ENCODE results near the gene GRK2.

GRK2 gene

DNA sequence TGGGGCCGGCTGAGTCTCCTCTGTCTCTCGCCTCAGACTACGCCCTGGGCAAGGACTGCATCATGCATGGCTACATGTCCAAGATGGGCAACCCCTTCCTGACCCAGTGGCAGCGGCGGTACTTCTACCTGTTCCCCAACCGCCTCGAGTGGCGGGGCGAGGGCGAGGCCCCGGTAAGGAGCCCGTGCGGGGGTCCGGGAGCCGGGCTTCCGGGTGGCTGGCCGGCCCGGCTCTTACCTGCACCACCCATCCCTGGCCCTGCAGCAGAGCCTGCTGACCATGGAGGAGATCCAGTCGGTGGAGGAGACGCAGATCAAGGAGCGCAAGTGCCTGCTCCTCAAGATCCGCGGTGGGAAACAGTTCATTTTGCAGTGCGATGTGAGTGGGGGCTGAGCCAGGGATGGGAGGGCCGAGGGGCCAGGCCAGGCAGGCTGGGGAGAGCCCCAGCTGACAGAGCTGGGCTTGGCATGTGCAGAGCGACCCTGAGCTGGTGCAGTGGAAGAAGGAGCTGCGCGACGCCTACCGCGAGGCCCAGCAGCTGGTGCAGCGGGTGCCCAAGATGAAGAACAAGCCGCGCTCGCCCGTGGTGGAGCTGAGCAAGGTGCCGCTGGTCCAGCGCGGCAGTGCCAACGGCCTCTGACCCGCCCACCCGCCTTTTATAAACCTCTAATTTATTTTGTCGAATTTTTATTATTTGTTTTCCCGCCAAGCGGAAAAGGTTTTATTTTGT, 18.7 kb downstream of the GRK2 start:
- DNase-seq: no peak

DNA sequence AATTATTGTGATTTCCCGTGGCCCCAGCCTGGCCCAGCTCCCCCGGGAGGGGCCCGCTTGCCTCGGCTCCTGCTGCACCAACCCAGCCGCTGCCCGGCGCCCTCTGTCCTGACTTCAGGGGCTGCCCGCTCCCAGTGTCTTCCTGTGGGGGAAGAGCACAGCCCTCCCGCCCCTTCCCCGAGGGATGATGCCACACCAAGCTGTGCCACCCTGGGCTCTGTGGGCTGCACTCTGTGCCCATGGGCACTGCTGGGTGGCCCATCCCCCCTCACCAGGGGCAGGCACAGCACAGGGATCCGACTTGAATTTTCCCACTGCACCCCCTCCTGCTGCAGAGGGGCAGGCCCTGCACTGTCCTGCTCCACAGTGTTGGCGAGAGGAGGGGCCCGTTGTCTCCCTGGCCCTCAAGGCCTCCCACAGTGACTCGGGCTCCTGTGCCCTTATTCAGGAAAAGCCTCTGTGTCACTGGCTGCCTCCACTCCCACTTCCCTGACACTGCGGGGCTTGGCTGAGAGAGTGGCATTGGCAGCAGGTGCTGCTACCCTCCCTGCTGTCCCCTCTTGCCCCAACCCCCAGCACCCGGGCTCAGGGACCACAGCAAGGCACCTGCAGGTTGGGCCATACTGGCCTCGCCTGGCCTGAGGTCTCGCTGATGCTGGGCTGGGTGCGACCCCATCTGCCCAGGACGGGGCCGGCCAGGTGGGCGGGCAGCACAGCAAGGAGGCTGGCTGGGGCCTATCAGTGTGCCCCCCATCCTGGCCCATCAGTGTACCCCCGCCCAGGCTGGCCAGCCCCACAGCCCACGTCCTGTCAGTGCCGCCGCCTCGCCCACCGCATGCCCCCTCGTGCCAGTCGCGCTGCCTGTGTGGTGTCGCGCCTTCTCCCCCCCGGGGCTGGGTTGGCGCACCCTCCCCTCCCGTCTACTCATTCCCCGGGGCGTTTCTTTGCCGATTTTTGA, 19.5 kb downstream of the GRK2 start:
- no peak for DNase-seq

DNA sequence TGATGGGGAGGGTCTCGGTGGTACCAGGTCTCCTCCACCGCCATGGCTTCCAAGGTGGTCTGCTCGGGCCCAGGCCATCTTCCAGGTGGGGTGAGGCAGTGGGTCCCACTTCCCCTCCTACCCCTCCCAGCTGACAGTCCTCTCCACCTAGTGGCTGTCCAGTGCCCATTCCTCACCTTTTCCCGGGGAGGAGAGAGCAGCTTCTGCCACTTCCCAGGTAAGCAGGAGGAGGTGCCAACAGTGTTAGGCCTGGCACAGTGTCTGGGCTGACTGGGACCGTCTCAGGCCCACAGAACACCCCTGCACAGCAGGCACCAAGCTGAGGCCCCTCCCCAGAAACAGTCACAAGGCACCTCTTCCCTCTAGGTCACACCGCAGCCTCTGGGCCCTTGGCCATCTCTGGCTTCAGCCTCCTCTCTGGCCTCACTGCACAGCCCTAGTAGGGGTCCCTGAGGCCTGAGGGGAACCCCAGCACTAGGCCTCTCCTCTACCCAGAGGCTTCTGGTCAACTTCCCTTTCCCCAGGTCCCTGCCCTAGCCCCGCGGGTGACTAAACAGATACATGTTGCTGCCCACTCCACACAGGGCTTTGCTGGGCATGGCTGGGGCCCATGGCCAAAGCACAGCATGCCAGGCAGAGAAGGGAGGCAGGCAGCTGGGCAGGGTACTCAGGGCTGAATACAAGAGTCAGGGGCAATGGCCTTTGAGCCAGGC, 20.5 kb downstream of the GRK2 start:
- DNase-seq: no peak

DNA sequence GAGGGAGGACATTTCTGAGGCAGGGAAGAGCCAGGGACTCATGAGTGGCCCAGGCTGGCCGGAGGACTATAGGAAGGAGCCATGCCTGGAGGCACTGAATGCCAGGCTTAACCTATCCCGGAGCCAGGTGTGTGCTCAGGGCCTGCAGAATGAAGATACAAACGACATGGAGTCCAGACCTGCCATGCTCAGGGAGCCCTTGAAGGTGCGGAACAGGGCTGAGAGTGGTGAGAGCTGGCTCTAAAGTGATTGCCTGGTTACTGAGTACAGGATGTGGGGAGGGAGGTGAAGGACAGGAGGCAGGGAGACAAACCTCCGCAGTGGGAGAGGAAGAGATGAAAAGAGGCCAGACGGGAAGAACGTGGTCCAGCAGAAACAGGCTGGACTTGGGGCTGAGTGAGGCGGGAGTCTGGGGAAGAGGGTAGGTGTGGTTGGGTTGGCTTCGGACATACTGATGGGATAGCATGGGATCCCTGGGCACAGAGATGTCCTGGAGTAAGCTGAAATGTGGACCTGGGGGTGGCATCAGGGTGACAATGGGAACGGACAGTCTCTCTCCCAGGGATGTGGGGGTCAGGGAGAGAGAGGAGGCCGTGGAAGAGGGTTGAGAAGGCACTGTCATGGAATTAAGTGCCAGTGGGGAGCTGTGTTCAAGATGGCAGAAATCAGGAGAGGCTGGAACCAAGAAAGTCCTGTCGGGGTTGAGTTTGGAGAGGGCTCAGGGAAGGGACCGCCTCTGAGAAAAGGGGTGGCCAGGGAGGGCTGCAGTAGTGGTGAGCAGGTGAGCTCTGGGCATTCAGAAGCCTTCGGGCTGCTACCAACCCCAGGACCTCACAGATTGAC, 21.3 kb downstream of the GRK2 start:
- no peak for DNase-seq

DNA sequence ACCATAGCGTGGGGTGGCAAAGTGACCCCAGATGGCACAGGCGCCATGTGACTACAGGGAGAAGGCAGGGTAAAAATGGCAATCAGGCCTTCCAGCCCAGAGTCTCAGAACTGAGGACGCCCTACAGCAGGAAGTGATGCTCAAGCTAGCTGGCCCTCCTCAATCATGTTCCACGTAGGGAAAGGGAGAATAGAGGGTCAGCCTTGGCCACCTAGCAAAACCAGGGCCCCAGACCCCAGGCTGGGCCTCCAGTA, 21.9 kb downstream of the GRK2 start:
- DNase-seq: no peak

DNA sequence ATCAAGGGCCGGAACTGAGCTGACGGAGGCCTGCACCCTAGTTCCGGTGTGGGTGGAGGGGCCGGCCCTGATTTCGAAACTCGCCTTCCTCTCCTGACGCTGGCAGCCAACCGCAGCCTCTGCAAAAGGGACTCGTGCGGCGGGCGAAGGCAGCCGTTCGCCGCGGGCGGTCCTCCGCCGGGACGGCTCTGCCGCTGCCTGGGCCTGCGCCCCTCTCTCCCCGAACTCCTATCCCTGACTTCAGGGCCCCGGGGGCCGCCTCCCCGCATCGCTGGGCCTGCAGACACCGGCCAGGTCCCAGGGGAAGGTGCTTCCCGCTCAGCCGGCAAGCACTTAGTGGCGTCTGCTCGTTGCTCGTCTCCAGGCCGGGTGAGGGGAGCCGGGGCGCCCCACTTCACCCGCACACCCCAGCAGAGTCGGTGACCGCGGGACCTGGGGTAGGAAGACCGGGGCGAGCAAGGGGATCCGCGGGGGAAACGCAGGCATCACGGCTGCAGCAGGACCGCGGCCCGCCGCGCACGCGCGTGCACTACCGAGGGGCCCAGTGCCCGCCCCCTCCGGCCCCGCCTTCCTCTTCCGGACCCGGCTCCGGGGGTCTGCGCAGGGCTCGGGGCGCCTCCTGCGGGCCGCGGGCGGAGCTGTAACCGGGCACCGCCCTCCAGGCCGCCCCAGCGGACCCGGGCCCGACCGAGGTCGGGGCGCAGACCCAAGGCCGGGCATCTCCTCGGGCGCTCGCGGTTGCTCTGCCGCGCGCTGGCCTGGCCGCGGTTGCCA, 22.4 kb downstream of the GRK2 start:
- DNase-seq: peak; percentile 88

DNA sequence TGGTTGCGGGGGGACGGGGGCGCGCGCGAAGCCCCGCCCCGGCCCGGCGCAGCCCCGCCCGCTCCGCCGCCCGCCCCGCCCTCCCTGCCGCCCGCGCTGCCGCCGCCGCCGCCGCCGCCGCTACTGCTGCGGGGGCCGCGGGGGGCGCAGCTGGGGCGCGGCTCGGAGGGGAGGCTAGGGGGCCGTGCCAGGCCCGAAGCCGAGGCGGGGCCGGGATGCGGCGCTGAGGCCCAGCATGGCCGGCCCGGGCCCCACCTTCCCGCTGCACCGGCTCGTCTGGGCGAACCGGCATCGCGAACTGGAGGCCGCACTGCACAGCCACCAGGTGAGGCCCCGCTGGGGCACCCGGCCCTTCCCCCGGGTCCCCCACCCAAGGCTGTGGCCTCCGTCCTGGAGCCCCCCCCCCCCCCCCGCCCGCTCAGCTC, 23.0 kb downstream of the GRK2 start, which contains the start of gene ANKRD13D:
TSS of gene ANKRD13D (plus strand) at position 78 of the 425 bp plus-strand sequence. CDS start at position 236, 158 bp downstream.
- DNase-seq: peak; percentile 86

DNA sequence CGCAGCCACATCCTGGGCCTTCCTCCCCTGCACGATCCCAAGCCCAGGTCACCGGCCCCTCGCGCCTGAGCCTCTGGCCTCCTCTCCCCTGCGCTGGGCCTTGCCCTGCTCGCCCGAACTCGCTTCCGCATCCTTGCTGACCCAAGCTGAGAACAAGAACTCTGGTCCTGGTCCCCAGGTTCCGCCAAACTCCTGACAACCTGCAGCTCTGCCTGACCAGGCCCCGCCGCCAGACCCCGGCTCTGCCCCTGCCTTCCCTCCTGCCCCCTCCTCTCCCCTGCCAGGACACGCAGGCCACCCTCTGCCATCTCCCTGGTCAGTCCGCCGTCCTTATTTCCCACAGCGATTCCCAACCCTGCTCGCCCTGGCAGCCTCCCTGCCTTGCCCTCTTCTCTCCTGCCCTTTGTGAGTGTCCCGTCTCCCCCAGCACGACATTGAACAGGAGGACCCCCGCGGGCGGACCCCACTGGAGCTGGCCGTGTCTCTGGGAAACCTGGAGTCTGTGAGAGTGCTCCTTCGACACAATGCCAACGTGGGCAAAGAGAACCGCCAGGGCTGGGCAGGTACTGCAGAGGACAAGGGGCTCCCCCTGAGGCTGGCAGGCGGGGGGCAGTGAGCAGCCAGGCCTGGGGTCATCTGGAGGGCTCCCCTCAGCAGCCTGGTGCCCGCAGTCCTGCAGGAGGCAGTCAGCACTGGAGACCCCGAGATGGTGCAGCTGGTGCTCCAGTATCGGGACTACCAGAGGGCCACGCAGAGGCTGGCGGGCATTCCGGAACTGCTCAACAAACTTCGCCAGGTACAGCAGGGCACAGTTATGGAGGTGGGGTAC, 23.6 kb downstream of the GRK2 start:
- no peak for DNase-seq

DNA sequence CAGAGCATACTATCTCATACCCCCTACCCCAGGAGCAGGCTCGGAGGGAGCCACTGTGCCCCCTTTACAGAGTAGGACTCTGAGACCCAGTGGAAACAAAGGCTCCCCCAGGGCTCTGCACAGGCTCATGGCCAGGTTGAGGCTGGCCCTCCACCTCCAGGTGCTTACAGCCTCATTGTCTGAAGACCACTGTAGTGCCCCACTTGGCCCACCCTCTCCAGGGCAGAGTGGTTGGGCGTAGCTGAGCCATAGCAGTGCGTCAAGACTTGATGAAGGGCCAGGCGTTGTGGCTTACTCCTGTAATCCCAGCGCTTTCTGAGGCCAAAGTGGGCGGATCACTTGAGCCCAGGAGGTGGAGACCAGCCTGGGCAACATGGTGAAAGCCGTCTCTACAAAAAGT, 24.5 kb downstream of the GRK2 start:
- DNase-seq: no peak

DNA sequence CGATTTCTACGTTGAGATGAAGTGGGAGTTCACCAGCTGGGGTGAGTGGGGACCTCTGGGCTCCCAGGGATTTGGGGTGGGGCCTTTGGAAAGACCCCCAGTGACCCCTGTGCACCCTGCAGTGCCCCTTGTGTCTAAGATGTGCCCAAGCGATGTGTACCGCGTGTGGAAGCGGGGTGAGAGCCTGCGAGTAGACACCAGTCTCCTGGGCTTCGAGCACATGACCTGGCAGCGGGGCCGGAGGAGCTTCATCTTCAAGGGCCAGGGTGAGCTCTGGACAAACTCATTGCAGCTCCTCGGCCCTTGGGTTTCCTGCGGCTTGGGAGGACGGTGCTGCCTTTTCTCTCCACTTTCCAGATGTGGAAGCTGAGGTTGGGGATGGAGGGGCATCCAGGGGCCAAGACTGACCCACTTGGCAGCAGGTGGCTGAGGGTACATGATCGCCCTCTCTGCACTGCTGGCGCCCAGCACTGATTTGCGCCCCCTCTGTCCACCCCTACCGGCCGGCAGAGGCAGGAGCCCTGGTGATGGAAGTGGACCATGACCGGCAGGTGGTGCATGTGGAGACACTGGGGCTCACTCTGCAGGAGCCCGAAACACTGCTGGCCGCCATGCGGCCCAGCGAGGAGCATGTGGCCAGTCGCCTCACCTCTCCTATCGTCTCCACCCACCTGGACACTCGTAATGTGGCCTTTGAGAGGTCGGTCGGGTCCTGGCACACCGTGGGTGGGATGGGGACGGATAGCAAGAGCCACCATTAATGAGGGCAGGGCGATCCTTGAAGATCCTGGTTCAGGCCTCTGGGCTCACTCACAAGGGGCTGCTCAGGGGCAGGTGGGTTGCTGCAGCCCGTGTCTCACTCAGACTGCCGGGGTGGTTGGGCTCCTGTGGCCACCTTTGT, 25.5 kb downstream of the GRK2 start:
- DNase-seq: no peak

DNA sequence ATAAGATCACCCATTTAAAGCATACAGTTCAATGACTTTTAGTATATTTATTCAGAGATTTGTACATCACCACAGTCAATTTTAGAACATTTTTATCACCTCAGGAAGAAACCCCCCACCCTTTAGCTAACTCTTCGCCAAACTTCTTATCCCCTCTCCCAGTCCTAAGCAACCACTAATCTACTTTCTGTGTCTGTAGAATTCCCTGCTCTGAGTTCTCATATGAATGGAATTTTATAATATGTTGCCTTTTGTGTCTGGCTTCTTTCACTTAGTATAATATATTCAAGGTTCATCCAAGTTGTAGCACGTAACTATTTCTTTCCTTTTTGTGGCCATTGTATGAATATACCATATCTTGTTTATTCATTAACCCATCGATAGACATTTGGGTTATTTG, 26.4 kb downstream of the GRK2 start:
- DNase-seq: no peak

DNA sequence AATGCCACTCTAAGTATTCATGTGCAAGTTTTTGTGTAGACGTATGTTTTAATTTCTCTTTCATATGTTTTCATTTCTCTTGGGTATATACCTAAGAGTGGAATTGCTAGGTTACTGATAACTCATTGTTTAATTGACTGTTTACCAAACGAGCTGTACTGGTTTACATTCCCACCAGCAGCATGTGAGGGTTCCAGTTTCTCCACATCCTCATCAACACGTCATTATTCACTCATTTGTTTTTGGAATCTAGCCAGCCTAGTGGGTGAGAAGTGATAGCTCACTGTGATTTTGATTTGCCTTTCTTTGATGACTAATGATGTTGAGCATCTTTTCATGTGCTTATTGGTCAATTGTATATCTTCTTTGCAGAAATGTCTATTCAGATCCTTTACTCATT, 26.8 kb downstream of the GRK2 start:
- no peak for DNase-seq

DNA sequence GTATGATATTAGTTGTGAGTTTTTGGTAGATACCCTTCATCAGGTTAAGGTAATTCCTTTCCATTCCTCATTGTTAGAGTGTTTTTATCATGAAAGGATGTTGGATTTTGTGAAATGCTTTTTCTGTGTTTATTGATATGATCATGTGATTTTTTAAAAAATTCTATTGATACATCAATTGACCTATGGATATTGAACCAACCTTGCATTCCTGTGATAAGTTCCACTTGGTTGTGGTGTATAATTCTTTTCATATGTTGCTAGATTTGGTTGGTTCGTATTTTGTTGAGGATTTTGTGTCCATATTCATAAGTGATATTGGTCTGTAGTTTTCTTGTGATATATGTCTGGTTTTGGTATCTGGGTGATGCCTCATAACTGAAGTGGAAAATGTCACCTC, 29.6 kb downstream of the GRK2 start:
- no peak for DNase-seq

DNA sequence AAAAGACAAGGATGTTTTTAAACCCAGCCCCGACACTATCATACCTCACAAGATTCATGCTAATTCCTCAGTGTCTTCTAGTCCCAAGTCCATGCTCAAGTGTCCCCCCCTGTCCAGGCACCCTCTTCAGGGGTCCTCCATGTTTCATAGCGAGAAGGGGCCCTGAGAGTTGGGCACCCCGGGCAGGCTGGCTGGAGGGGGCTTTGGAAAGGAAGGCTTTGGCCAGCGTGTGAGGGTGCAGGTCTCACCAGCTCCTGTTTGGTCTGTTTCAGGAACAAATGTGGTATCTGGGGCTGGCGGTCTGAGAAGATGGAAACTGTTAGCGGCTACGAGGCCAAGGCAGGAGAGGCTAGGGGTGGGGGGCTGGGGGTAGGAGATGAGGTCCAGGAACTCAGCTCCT, 32.5 kb downstream of the GRK2 start:
- DNase-seq: no peak

DNA sequence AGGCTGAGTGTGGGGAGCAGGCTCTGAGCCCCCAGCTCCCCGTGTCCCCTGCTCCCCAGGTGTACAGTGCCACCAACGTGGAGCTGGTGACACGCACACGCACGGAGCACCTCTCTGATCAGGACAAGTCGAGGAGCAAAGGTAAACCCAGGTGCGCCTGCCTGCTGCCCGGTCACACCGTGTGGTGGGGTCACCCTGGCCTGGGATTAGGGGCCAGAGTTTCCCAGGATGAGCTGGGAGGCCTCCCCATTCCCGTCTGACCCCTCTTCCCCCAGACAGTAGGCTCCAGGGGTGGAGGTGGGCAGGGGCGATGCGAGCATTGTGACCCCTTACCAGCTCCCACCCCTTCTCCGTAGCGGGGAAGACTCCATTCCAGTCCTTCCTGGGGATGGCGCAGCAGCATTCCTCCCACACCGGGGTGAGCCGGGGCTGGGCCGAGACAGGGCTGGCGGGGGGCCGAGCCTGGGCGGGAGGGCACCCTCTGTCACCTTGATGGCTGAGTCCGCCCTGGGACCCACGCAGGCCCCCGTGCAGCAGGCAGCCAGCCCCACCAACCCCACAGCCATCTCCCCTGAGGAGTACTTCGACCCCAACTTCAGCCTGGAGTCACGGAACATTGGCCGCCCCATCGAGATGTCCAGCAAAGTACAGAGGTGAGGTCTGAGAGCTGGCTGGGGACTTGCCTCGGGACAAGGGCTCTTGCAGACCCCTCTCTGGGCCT, 33.4 kb downstream of the GRK2 start:
- no peak for DNase-seq

DNA sequence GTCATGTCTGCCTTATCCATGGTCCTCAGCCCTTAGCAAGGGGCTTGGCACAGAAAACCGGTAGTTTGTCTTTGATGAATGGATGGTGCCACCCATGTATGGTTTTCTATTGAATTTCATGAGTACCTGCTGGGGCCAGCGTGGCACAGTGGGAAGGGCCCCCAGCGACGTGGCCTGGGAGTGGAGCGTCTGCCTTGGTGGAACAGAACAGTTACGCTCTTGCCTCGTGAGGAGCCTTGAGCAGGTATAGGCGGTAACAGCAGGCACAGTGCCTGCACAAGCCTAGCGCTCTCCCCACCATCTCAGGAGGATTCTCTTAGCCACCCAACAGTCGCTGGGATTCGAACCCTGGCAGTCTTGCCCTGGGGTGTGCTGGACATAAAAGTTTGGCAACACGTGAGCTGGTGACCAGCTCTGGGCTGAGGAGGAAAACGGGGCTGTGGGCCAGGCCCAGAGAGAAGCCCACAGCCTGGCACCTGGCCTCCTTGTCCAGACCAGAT, 34.0 kb downstream of the GRK2 start:
- DNase-seq: no peak

DNA sequence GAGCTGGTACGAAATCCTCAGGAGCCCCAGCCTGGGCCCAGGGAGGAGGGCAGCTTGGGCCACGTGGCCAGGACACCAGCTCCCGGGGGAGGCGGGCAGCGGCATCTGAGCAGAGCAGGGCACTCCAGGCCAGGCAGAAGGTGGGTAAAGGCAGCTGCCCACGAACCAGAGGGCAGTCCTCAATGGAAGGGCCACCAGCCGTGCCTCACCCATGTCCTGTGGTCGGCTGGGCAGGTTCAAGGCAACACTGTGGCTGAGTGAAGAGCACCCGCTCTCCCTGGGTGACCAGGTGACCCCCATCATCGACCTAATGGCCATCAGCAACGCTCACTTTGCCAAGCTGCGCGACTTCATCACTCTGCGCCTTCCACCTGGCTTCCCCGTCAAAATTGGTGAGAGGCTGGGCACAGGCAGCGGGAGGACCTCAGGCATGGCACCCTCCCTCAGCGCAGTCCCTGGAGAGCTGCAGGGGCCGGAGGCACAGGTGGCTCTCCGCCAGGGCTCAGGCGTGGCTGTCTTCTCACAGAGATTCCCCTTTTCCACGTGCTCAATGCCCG, 34.6 kb downstream of the GRK2 start:
- DNase-seq: no peak

DNA sequence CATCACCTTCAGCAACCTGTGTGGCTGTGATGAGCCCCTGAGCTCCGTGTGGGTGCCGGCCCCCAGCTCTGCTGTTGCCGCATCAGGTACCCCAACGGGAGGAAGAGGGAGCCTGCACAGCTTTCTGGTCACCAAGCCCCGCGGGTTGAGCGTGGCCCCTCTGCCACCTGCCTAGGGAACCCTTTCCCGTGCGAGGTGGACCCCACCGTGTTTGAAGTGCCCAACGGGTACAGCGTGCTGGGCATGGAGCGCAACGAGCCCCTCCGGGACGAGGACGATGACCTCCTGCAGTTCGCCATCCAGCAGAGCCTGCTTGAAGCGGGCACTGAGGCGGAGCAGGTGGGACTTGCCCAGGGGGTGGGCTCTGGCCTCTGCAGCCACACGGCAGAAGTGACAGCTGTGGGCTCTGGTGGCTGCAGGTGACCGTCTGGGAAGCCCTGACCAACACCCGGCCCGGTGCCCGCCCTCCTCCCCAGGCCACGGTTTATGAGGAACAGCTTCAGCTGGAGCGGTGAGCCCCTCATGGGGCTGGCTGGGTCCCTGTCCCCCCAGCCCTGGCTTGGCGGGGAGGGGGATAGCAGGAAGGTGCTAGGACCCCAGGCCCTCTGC, 35.1 kb downstream of the GRK2 start:
- no peak for DNase-seq

Data from NCI-H345 (cell line).